Gastrocnemius medialis (tissue), 4 donors: ENCODE measurements around the gene NAV2. TPM values are rescaled to one million over a fixed set of nuclear protein-coding genes. Genes with fewer than 3 reads are reported as not detected.

Source experiments
- ATAC-seq, 2 donors: fragments of 150-250 bp; one replicate each; pipeline ENCODE4 v1.9.1; 2016
- DNase-seq, 2 donors: peaks; one replicate each; pipeline ENCODE4 v3.0.0-alpha.2; 2019
- H3K27ac ChIP-seq, 4 donors: fragments of 200-600 bp; sonication (generic); 1 replicate in 1 of 4; 2 replicates in 3 of 4; pipeline ENCODE4 v1.5.1; 2016 to 2018; ENCODE audit warnings: mild to moderate bottlenecking in 2 of 4, moderate library complexity in 1 of 4
- H3K27me3 ChIP-seq, 3 donors: fragments of 200-600 bp; sonication (generic) in 2 of 3; 1 replicate in 1 of 3; 2 replicates in 2 of 3; pipeline versions ENCODE4 v1.5.1 to v1.6.0; 2016 to 2019; ENCODE audit warnings: mild to moderate bottlenecking in 1 of 3, moderate library complexity in 1 of 3
- H3K36me3 ChIP-seq, 2 donors: fragments of 200-600 bp; sonication (generic) in 1 of 2; one replicate each; pipeline ENCODE4 v1.5.1; 2017 to 2018
- H3K4me1 ChIP-seq, 2 donors: fragments of 200-600 bp; sonication (generic) in 1 of 2; one replicate each; pipeline ENCODE4 v1.5.1; 2016 to 2017; ENCODE audit warnings: mild to moderate bottlenecking in 2 of 2
- H3K4me3 ChIP-seq, 4 donors: fragments of 200-600 bp; sonication (generic) in 3 of 4; 1 replicate in 1 of 4; 2 replicates in 3 of 4; pipeline ENCODE4 v1.5.1; 2016 to 2019; ENCODE audit warnings: mild to moderate bottlenecking in 2 of 4
- H3K9me3 ChIP-seq, 3 donors: fragments of 200-600 bp; sonication (generic) in 2 of 3; 1 replicate in 1 of 3; 2 replicates in 2 of 3; pipeline ENCODE4 v1.5.1; 2016 to 2019
- CTCF ChIP-seq, 5 experiments: fragments of 450-650 bp in 3 of 5; fragments of 200-600 bp in 2 of 5; sonication (generic) in 2 of 5; IDR thresholded peaks in 4 of 5; conservative IDR thresholded peaks in 1 of 5; 1 replicate in 4 of 5; 2 replicates in 1 of 5; pipeline ENCODE4 v1.5.1; 2016 to 2019; ENCODE audit warnings: antibody characterized with exemption in 5 of 5, mild to moderate bottlenecking in 3 of 5, moderate library complexity in 3 of 5
- POLR2A ChIP-seq, 2 donors: fragments of 450-650 bp; IDR thresholded peaks; one replicate each; pipeline ENCODE4 v1.6.1; 2017; ENCODE audit warnings: antibody characterized with exemption in 2 of 2, mild to moderate bottlenecking in 2 of 2, moderate library complexity in 2 of 2
- in situ Hi-C, 4 donors: fragments of 200-750 bp; cut with MboI; loops; one replicate each; pipeline versions ENCODE4 v1.15.0 to v1.8.0; 2017; ENCODE audit warnings: low sequenced_read_pairs in 4 of 4
- intact Hi-C: fragments of 100-400 bp; cut with DNase I; formaldehyde crosslinking; loops from one replicate; pipeline ENCODE4 v1.15.1; 2023; ENCODE audit warnings: low total_unique reads
- total RNA-seq, 4 donors: library from RNA; depleted of rRNA; stranded (reverse); fragments of >200 nt; gene quantifications; one replicate each; pipeline versions ENCODE4 v1.1.0 to v1.2.3, GENCODE V29; 2016

Gene NAV2
- total RNA-seq, 4 donors from 2014 or later, result 3.2 to 7.7 (median 5.5) TPM

GRCh38 chr11:19691815-19692500 lies 20.7 kb upstream of the NAV2 start:
- DNase-seq (no peak), ATAC-seq (no peak)
- H3K4me3 ChIP-seq, result no peak overlapping the region
- in situ Hi-C loops, result no loop called here
- peaks cover 40 to 49% of the 10 kb centered on the region in 2 donors for H3K4me1 ChIP-seq
- H3K27ac ChIP-seq, result no peak overlapping the region
- intact Hi-C loops, result loop anchor here (10.0 kb wide), 1 partner anchor 467 kb away; no protein-coding TSS in a partner anchor
- no peaks in the 10 kb centered on the region for H3K9me3 ChIP-seq
- no peak for TF ChIP-seq POLR2A (IDR thresholded peaks at IDR 0.05)
- no peak for TF ChIP-seq CTCF (IDR thresholded peaks at IDR 0.05 in 4 of 5, conservative IDR thresholded peaks at IDR 0.05 in 1 of 5)
- H3K36me3 ChIP-seq, result no peaks in the 10 kb centered on the region
- no peaks in the 10 kb centered on the region for H3K27me3 ChIP-seq

GRCh38 chr11:19693146-19693545 lies 19.5 kb upstream of the NAV2 start:
- DNase-seq, result no peak
- Histone ChIP-seq H3K9me3 (no peaks in the 10 kb centered on the region), H3K27me3 (no peaks in the 10 kb centered on the region), H3K4me3 (no peak overlapping the region), H3K27ac (no peak overlapping the region), H3K4me1 (peaks cover 49 to 54% of the 10 kb centered on the region in 2 donors), H3K36me3 (no peaks in the 10 kb centered on the region)
- intact Hi-C loops, result loop anchor here (10.0 kb wide), 1 partner anchor 468 kb away; no protein-coding TSS in a partner anchor
- in situ Hi-C loops, result no loop called here
- no peak for ATAC-seq
- no peak for TF ChIP-seq CTCF (IDR thresholded peaks at IDR 0.05 in 4 of 5, conservative IDR thresholded peaks at IDR 0.05 in 1 of 5)
- TF ChIP-seq POLR2A (IDR thresholded peaks at IDR 0.05), result no peak

GRCh38 chr11:19694796-19695345 lies 17.8 kb upstream of the NAV2 start:
- H3K36me3 ChIP-seq, result no peaks in the 10 kb centered on the region
- ATAC-seq (peak; percentile 50 to 65), DNase-seq (peak; percentile 66 to 69)
- H3K4me3 ChIP-seq, result no peak overlapping the region
- in situ Hi-C loops (no loop called here), intact Hi-C loops (loop anchor here (2.0 to 10.0 kb wide), 3 partner anchors 174 to 692 kb away; partner anchors contain the start of gene PRMT3)
- peaks cover 53 to 55% of the 10 kb centered on the region in 2 donors for H3K4me1 ChIP-seq
- peak overlapping the region in 3 of 4 donors; percentile 22 to 57 (median 46) for H3K27ac ChIP-seq
- H3K9me3 ChIP-seq, result no peaks in the 10 kb centered on the region
- H3K27me3 ChIP-seq, result no peaks in the 10 kb centered on the region
- TF ChIP-seq POLR2A (IDR thresholded peaks at IDR 0.05) (no peak), CTCF (IDR thresholded peaks at IDR 0.05 in 4 of 5, conservative IDR thresholded peaks at IDR 0.05 in 1 of 5) (no peak)

GRCh38 chr11:19696073-19696472 lies 16.6 kb upstream of the NAV2 start:
- Histone ChIP-seq H3K36me3 (no peaks in the 10 kb centered on the region), H3K4me3 (no peak overlapping the region), H3K9me3 (no peaks in the 10 kb centered on the region), H3K27ac (peak overlapping the region in 1 of 4 donors; percentile 10), H3K27me3 (no peaks in the 10 kb centered on the region), H3K4me1 (peaks cover 43 to 46% of the 10 kb centered on the region in 2 donors)
- in situ Hi-C loops (no loop called here), intact Hi-C loops (loop anchor here (5.0 to 10.0 kb wide), 2 partner anchors 471 to 691 kb away; partner anchors contain the start of gene PRMT3)
- TF ChIP-seq POLR2A (IDR thresholded peaks at IDR 0.05), result no peak
- TF ChIP-seq CTCF (IDR thresholded peaks at IDR 0.05 in 4 of 5, conservative IDR thresholded peaks at IDR 0.05 in 1 of 5), result no peak
- DNase-seq, result no peak
- ATAC-seq, result no peak
